Myocyte (in vitro differentiated cells): ENCODE results near the gene EFEMP2. TPM values are rescaled to one million over a fixed set of nuclear protein-coding genes. Genes with fewer than 3 reads are reported as not detected.
"Not testable (repeated sequence)": the region's sequence is repeated elsewhere in the genome, so short reads cannot be mapped to it uniquely, and the experiment has no call there.

Source experiments
- DNase-seq: peaks from one replicate; pipeline ENCODE4 v3.0.0-alpha.2; 2012; ENCODE audit warnings: low read depth
- total RNA-seq: library from RNA; depleted of rRNA; stranded (reverse); fragments of >200 nt; gene quantifications from 2 replicates; pipeline ENCODE4 v1.2.3, GENCODE V29; 2014

EFEMP2 gene
- total RNA-seq, 1 donor from 2014 or later, result 124 TPM

DNA sequence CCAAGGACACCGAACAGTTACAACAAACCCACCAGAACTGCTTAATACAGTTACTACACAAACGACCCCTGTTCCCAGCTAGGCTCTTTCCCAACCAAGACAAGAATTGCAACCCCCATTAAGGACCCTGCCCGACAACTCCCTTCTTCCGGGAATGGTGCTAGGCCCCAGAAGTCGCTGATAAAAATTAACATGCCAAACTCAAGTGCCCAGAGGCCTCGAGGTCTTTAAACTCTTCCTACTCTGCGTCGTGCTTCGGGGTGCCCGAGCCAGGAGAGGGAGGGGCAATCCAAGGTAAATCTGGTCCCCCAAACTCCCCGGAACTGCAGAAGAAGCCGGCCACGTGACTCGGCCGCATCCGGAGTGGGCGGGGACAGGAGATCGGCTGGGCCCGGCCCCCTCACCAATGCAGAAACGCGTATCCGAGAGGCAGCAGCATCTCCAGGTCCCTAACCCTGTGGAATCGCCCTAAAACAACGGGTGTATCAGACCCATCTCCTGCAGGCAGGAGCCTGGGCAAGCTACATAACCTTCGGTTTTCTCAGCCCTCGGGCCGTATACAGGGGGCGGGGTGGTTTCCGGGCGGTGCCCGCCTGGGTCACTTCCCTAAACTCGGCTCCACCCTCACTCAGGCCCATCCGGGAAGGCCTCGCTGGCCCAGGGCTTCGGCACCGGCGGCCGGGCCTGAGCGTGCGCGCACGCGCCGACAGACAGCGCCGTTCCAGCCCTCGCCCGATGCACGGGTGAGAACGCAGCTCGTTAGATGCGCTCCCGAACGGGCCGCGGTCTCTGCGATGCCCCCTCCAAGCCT is 15.7 kb downstream of the EFEMP2 start:
- DNase-seq, result peak; percentile 73

DNA sequence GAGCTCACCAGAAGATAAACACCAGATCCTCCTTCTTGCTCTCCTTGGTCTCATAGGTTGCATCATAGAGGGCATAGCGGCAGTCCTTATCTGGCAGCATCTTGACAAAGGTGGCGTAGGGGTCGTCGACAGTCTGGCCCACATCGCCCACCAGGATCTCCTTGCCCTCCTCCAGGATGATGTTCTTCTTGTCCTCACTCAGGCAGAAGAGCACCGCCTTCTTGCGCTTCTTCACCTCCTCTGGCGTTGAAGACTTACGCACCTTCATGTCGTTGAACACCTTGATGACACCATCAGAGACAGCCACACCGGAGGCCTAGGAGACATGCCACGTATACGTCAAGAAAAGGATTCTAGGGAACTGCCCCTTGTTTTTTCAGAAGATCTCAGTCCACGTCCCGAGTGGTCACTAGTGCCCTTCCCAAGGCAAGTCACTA is 16.7 kb downstream of the EFEMP2 start:
- DNase-seq, result no peak

DNA sequence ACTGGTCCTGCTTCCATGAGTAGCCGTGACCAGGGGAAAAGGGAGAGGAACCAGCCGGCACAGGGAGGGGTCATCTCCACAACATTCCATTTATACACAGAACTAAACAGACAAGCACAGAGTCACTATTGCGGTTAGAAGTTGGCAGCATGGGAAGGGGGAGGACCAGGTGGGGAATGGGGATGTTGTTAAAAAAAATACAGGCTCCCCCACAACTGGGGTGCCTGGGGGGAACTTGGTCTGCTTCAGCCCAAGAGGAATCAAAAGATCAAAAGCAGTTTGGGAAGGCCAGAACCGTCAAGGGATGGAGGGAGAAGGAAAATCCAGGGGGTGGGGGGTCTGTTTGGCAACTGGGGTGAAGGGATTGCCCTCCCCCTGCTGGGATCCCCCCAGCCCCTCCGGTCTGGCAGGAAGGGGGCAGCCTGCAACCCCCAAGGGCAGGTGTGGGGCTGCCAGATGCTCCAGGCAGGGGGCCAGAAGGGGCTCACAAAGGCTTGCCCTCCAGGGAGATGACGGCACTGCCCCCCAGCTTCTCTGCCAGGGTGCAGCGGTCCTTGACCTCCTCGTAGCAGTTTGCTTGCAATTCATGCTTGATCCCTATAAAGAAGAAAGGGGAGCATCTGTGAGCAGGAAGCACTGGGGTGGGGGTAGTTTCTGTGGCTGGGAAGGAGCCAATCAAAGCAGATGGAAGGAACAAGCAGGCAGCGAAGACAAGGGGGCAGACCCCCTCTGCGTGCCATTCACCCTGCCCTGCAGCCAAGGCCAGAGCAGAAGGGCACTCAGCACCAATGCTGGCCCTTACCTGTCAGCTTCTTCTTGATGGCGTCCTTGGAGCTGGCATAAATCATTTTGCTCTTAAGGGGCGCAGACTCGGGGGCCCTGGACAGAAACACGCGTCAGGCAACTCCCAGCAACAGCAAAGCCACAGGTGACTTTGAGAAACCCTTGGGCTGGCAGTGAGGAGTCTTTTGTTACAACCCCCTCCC is 17.5 kb downstream of the EFEMP2 start:
- DNase-seq, result no peak

DNA sequence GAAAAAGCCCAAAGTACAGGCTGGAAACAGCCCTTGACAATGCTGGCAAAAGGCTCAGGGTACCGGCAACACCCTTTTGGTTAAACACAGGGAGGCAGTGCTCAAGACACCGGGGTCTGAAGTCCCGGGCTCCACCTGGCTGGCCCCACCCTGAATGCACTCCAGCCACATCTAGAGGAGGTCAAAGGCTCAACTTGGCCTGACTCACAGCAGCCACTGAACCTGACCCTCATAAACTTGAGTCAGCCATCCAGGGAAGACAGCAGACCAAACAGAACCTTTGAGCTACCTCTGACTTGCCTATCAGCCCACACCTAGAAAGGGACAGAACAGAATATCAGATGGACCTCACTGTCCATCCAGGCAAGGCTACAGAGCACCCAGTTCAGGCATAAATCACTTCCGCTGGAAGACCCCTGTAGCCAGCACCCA is 18.4 kb downstream of the EFEMP2 start:
- DNase-seq, result no peak

DNA sequence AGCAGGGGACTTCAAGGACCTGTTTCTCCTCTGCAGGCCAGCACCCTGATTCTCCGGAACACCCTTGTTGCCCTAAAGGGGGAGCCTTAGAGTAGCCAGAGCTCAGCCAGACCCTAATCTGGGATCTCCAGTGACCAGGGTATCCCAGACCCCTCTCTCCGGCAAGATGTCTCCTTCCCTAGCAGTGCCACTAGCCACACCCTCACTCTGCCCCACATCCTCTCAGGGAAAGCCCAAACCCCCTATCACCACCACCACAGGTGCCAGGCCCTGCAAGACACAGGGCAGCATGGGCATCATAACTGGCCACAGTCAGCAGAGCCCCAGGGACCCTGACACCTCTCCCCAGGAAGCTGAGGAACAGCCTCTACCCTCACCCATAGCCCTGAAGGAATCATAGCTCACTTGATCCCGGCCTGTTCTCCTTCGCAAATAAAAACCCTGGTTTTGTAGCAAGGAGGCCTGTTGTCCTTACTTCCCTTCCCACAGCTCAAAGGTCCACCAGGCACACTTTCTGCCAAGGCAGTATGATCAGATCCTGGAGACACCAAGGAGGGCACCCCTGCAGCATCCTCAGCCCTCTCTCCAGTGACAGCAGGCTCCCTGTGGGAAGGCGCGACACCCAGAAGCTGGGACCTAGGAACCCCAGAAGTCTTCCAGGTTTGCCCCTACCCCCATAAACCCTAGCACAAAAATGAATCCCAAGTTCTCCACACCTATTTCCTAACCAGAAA is 19.2 kb downstream of the EFEMP2 start:
- no peak for DNase-seq

DNA sequence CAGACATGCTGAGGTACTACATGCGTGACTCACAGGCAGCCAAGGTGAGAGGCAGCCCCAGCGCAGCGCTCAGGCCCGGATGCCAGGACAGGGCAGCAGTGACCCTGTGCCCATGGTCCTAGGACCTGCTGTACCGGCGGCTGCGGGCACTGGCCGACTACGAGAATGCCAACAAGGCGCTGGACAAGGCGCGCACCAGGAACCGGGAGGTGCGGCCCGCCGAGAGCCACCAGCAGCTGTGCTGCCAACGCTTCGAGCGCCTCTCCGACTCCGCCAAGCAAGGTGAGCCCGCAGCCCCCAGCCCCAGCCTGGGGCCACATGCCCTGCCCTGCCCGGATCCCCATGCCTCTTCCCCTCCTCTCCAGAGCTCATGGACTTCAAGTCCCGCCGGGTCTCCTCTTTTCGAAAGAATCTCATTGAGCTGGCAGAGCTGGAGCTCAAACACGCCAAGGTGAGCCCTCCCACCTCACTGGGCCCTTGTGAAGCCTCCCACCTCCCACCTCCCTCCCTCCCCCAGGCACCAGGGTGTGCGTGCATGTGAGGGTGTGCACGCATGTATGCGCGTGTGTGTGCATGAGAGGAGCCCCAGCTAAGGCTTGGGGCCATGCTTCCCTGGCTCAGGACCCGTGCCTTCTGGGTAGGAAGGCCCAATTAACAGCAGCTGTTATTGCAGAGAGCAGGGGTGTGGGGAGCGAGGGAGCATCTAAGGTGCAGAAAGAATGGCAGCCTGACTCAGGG is 19.9 kb downstream of the EFEMP2 start:
- no peak for DNase-seq

DNA sequence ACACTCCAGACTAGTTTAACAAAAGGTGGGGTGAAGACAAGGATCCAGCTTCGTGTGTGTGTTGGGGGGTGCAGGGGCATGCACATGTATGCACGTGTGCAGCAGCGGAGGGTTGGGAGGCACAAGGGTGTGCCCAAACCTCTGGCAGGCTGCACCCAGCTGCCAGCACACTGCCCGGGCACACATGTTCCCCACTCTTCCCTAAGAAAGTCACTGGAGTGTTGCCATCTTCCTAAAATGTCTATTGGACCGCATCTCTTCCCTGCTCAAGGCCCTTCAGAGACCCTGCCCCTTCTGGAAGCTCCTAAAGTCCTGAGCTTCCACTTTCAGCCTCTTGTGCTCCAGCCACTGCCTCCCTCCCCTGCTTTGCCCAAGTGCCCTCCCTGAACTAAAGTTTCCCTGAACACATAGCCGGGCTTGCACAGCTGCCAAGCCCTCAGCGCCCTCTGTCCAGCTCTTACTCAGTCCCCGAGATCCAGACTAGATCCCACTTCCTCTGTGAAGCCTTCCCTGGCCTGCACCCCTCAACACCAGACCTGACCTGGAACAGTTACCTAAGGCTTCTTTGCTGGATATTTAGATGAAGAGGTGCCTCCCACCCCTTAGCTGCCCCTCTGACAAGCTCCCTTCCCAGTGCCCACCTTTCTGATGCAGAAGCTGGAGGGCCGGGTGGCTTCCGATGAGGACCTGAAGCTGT is 20.6 kb downstream of the EFEMP2 start:
- DNase-seq, result no peak

DNA sequence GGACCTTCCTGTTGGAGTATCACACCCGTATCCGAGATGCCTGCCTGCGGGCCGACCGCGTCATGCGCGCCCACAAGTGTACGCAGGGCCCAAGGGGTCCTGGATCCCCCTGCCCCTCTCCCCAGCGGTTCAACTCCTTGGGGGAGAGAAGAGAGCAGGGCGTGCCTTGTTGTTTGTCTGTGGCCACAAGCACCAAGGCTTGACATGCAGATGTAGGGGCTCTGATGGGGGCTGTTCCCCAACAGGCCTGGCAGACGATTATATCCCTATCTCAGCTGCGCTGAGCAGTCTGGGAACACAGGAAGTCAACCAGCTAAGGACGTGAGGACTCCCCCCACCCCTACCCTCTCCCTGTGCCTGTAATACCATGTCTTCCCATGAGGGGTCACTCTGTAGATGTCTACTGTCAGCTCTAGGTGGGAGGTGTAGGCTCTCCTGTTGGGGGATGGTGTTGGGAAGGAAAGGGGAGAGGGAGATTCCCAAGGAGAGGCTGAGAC is 21.5 kb downstream of the EFEMP2 start:
- DNase-seq, result no peak

DNA sequence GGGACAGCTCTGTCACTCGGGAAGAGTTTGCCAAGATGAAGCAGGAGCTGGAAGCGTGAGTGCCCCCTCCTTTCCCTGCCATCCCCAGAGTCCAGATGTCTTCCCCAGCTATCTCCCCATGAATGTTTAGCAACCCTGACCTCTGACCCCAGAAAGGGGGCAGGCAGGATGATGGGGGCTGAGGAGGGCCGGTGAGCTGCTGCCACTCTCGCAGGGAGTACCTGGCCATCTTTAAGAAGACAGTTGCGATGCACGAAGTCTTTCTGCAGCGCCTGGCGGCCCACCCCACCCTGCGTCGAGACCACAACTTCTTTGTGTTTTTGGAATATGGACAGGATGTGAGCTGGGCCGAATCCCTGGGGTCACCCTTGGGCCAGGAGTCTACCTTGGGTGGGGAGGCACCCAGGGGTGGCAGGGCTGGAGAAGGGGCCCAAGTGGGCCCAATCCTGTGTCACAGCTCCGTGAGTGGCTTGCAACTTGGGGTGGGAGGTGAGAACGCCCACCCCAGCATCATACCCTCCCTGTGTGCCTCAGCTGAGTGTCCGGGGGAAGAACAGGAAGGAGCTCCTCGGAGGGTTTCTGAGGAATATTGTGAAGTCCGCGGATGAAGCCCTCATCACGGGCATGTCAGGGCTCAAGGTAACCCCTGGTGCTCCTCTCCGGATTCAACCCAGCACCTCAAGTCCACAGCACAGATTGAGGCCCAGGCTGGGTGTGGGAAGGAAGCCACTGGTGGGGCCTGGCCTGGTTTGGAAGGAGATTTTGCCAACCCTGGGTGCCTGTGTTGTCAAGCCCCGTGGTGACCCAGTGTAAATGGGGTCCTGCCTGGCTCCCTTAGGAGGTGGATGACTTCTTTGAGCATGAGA is 22.1 kb downstream of the EFEMP2 start:
- DNase-seq, result no peak

DNA sequence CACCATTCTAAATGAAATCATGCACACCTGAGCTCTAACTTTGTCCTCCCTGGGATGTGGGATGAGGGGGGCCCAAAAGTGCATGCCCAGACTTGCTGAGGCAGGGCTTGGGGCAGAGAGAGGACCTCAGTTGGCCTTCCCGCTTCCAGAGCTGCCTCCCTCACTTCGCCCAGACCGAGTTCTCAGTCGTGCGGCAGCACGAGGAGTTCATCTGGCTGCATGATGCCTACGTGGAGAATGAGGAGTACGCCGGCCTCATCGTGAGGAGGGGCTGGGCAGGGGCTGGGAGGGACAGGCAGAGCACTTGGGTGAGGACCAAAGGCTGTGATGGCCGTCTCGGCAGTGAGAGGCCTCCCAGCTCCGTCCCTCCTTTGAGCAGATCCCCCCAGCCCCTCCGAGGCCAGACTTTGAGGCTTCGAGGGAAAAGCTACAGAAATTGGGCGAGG is 22.8 kb downstream of the EFEMP2 start:
- DNase-seq, result no peak

DNA sequence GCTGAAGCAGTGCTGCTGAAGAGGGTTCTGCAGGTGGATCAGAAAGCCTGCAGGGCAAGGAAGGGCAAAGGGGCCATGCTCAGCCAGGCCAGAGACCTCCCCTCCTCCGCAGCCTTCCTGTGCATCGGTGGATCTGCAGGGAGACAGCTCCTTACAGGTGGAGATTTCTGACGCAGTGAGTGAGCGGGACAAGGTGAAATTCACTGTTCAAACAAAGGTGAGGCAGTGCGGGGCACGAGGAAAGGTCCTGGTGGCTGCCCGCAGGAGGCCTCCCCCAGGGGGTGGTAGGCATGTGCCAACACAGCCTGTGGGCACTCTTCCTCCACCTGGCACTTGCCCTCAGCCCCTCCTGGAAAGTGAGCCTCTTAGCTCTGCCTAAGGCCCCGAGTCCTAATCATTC is 23.2 kb downstream of the EFEMP2 start:
- no peak for DNase-seq

DNA sequence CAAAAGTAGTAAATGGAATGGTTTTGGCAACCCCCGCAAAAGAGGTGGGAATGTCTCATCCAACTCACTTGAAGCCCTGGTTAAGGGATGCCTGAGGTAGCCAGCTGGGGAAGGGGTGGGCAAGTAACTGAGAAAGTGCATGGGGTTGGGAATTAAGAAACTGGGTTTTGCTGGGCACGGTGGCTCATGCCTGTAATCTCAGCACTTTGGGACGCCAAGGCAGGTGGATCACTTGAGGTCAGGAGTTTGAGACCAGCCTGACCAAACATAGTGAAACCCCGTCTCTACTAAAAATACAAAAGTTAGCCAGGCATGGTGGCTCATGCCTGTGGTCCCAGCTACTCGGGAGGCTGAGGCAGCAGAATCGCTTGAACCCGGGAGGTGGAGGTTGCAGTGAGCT is 23.9 kb downstream of the EFEMP2 start:
- not testable (repeated sequence) for DNase-seq

DNA sequence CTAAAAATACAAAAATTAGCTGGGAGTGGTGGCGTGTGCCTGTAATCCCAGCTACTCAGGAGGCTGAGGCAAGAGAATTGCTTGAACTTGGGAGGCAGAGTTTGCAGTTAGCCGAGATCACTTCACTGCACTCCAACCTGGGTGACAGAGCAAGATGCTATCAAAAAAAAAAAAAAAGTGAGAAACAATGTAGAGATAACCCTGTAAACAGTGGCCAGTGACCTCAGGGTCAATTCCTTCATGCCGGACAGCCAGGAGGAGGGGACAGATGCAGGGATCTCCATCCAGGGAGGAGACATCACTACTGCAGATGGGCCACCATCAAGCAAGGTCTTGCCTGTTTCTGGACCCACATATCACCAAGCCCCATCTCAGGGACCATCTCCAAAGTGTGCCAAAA is 24.9 kb downstream of the EFEMP2 start:
- DNase-seq, result no peak

DNA sequence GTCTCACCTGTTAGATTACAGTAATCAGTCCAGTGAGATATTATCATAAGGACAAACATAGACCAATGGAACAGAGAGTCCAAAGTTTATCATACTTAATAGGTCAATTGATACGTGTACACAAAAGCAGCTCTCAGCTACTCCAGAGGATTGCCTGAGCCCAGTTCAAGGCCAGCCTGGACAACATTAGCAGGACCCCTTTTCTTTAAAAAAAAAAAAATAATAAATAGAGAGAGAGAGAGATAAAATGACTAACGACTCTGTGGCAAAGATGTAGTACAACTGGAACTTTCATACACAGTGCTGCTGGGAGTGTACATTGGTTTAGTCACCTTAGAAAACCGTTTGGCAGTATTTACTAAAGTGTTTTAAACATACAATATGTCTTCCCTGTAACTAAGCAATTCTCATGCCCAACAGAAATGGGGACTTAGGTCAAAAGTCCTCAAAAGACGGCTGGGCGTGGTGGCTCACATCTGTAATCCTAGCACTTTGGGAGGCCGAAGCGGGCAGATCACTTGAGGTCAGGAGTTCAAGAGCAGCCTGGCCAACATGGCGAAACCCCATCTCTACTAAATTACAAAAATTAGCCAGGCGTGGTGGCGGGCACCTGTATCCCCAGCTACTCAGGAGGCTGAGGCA is 28.2 kb downstream of the EFEMP2 start:
- no peak for DNase-seq

DNA sequence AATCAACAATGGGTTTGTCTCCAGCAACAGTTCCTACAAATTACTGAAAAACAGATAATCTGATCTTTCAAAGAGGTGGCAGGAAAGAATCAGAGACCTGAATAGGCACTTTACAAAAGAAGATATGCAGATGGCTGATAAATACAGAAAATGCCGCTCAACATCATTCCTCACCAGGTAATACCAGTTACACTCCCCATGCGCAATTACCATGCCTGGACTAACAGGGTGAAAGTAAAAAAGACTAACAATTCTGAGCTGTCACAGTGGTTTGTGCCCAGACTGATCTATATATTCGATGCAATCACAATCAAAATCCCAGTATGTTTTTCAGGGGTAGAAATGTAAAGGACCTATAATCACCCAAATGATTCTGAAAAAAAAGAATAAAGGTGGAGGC is 28.8 kb downstream of the EFEMP2 start:
- no peak for DNase-seq

DNA sequence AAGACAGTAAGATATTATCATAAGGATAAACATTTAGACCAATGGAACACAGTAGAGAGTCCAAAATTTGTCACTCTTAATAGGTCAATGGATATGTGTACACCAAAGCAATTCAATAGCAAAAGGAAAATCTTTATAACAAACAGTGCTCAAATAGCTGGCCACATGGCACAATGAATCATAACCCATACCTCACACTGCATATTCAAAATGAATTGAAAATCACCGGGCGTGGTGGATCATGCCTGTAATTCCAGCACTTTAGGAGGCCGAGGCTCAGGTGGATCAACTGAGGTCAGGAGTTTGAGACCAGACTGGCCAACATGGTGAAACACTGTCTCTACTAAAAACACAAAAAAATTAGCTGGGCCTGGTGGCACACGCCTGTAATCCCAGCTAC is 30.5 kb downstream of the EFEMP2 start:
- DNase-seq, result no peak

DNA sequence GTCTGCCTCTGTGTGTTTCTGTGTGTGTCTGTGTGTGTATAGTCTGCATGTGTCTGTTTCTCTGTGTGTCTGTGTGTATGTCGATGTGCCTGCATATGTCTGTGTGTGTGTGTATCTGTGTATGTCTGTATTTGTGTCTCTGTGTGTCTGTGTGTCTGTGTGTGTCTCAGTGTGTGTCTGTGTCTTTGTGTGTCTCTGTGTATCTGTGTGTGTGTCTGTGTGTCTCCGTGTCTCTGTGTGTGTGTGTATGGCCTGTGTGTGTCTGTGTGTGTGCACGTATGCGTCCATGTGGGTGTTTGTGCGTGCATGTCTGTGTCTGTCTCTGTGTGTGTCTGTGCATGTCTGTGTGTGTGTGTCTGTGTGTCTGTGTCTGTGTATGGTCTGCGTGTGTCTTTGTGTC is 38.4 kb downstream of the EFEMP2 start:
- DNase-seq, result no peak

DNA sequence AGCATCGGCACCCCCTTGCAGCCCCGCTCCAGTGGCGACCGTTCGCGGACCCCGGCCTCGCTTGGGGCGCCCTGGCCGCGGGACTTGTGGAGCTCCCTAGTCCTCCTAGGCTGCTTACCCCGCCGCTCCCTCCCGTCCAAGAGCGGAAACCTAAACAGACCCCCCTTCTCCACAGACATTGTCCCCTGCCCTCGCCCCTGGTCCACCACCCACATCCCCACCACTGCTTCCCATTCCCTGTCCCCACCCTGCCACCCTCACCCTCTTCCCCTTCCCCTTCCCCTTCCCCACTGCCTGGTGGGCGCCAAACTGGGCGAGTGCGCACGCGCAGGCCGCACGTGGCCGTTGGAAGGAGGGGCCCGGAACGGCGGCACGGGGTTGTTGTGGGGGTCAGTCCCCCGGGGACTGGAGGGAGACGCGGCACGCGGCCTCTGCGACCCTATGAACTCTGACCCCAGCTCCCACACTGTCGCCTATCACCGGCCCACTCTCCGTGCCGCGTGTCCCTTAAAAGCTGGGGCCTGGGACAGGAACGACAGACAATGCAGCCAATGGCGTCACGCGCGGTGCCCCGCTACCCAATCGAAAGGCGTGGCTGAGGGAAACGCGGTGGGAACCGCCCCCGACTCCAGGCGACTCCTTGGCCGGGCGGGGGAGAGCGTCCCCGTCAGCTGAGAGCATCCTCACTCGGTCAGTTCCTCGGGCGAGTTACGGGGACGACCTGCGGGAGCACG is 39.1 kb downstream of the EFEMP2 start, which contains the start of gene SNX32:
SNX32 (plus strand) TSS at position 667 of the 734 bp plus-strand sequence. CDS start 103 bp downstream, outside the sequence.
- DNase-seq, result peak; percentile 89
